Left lung (tissue), 10 donors: ENCODE measurements around the gene SLC45A2. TPM values are rescaled to one million over a fixed set of nuclear protein-coding genes. Genes with fewer than 3 reads are reported as not detected.

Experiments
- ATAC-seq: fragments of 200-7000 bp; cut with Tn5 transposase; one replicate; pipeline ENCODE4 v1.9.1; 2020; ENCODE audit warnings: moderate library complexity
- DNase-seq, 4 donors: peaks; one replicate each; pipeline ENCODE4 v3.0.0-alpha.2; 2013 to 2020
- H3K27ac ChIP-seq, 2 donors: fragments of 200-600 bp; sonication (generic) in 1 of 2; one replicate each; pipeline versions ENCODE4 v1.5.0 to v1.8.0; 2020 to 2021
- H3K27me3 ChIP-seq, 2 donors: fragments of 200-600 bp; sonication (generic) in 1 of 2; one replicate each; pipeline versions ENCODE4 v1.5.0 to v1.8.0; 2020 to 2021
- H3K36me3 ChIP-seq, 2 donors: fragments of 200-600 bp; sonication (generic) in 1 of 2; one replicate each; pipeline versions ENCODE4 v1.5.0 to v1.8.0; 2020 to 2021
- H3K4me1 ChIP-seq, 2 donors: fragments of 200-600 bp; one replicate each; pipeline ENCODE4 v1.8.0; 2021
- H3K4me3 ChIP-seq, 2 donors: fragments of 200-600 bp; sonication (generic) in 1 of 2; one replicate each; pipeline versions ENCODE4 v1.5.0 to v1.8.0; 2020 to 2021; ENCODE audit warnings: mild to moderate bottlenecking in 1 of 2
- H3K9me3 ChIP-seq, 2 donors: fragments of 200-600 bp; sonication (generic) in 1 of 2; one replicate each; pipeline versions ENCODE4 v1.5.0 to v1.8.0; 2020 to 2021
- intact Hi-C, 2 donors: fragments of 100-400 bp; cut with DNase I; formaldehyde crosslinking; loops; one replicate each; pipeline versions ENCODE4 v1.11.2 to v1.14.2; 2022
- polyA plus RNA-seq, 6 donors: library from polyadenylated mRNA; unstranded; fragments of 120-200 nt; gene quantifications; one replicate each; pipeline ENCODE4 v1.2.1, GENCODE V29; 2013; ENCODE audit not compliant: insufficient read length in 6 of 6
- total RNA-seq, 2 donors: library from RNA; stranded (reverse); fragmentation: NEBNext Ultra II Directional; extraction: Animal tissue kit (Norgen Biotek cat#: 25700); gene quantifications; one replicate each; pipeline ENCODE4 v1.2.1, GENCODE V29; 2021
- TF ChIP-seq, protein P1 (sequence below), 2 donors: fragments of 200-600 bp; sonication (generic) in 1 of 2; IDR thresholded peaks; one replicate each; pipeline versions ENCODE4 v1.5.0 to v1.8.0; 2021; ENCODE audit warnings: antibody characterized with exemption in 2 of 2
- donor health status: DM: no; HTN: yes; CAD: no.
- donor health status: DM: no; HTN: no; CAD: no.

The SLC45A2 gene
- total and polyA plus RNA-seq, 8 donors: 0.08 to 0.42 (median 0.12) TPM; not detected in 3

GRCh38 chr5:34016750-34017149 lies 32.3 kb upstream of the SLC45A2 start:
- no peak overlapping the region for H3K27ac ChIP-seq
- peaks cover 0 to 8% of the 10 kb centered on the region in 2 donors for H3K36me3 ChIP-seq
- ATAC-seq (no peak), DNase-seq (no peak)
- H3K4me3 ChIP-seq: no peak overlapping the region
- no peaks in the 10 kb centered on the region for H3K4me1 ChIP-seq
- TF ChIP-seq, protein P1, sequence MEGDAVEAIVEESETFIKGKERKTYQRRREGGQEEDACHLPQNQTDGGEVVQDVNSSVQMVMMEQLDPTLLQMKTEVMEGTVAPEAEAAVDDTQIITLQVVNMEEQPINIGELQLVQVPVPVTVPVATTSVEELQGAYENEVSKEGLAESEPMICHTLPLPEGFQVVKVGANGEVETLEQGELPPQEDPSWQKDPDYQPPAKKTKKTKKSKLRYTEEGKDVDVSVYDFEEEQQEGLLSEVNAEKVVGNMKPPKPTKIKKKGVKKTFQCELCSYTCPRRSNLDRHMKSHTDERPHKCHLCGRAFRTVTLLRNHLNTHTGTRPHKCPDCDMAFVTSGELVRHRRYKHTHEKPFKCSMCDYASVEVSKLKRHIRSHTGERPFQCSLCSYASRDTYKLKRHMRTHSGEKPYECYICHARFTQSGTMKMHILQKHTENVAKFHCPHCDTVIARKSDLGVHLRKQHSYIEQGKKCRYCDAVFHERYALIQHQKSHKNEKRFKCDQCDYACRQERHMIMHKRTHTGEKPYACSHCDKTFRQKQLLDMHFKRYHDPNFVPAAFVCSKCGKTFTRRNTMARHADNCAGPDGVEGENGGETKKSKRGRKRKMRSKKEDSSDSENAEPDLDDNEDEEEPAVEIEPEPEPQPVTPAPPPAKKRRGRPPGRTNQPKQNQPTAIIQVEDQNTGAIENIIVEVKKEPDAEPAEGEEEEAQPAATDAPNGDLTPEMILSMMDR (IDR thresholded peaks at IDR 0.05): no peak
- intact Hi-C loops: no loop called here
- H3K27me3 ChIP-seq: no peaks in the 10 kb centered on the region
- no peaks in the 10 kb centered on the region for H3K9me3 ChIP-seq

DNA sequence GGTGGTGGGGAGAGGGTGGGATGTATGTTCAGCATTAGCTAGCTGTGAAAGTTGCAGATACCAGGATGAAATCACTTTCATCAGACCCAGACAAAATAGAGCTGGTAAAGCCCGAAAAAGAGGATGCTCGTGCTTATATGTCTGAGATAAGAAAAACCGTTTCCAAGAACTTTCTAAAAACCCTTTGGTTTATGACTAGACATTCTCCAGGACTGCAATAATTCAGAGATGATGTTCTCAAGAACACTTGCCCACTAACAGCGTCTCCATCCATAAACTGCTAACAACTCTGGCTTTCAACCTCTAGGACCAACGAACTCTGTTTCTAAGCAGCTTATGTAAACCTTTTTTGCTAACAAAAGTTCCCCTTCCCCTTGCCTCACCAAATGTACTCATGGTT lies 31.7 kb upstream of the SLC45A2 start:
- intact Hi-C loops: no loop called here
- DNase-seq (no peak), ATAC-seq (no peak)
- no peaks in the 10 kb centered on the region for H3K9me3 ChIP-seq
- peaks cover 0 to 8% of the 10 kb centered on the region in 2 donors for H3K36me3 ChIP-seq
- H3K27ac ChIP-seq: no peak overlapping the region
- H3K4me1 ChIP-seq: no peaks in the 10 kb centered on the region
- no peaks in the 10 kb centered on the region for H3K27me3 ChIP-seq
- no peak overlapping the region for H3K4me3 ChIP-seq
- TF ChIP-seq, protein P1 (IDR thresholded peaks at IDR 0.05): no peak

DNA sequence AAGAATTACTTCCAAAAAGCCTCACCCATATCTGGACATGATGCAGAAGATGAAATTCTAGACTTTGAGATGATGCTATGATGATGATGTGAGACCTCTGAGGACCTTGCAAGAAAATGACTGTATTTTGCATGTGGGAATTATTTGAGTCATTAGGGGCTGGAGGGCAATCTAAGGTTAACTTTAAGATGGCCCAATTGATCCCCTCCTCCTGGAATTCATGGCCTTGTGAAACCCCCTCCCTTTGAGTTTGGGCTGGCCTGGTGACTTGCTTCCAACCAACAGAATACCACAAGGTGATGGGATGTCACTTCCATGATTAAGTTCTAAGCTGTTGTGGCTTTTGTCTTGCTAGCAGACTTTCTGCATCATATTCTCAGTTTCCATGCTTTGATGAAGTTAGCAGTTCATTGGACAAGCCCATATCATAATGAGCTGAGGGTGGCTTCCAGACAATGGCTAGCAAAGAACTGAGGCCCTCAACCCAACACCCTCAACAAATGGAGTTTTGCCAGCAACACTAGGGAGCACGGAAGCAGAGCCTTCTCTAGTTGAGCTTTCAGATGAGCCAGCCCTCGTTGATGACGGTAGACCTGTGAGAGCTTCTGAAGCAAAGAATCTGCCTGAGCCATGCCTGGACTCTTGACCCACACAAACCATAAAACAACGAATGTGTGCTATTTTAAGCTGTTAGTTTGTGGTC lies 30.8 kb upstream of the SLC45A2 start:
- H3K4me3 ChIP-seq: no peak overlapping the region
- peaks cover 0 to 4% of the 10 kb centered on the region in 2 donors for H3K36me3 ChIP-seq
- ATAC-seq: no peak
- DNase-seq: no peak
- intact Hi-C loops: no loop called here
- no peaks in the 10 kb centered on the region for H3K4me1 ChIP-seq
- no peaks in the 10 kb centered on the region for H3K27me3 ChIP-seq
- no peak overlapping the region for H3K27ac ChIP-seq
- no peaks in the 10 kb centered on the region for H3K9me3 ChIP-seq
- TF ChIP-seq, protein P1 (IDR thresholded peaks at IDR 0.05): no peak

- H3K9me3 ChIP-seq: no peaks in the 10 kb centered on the region
- no peak overlapping the region for H3K4me3 ChIP-seq
- ATAC-seq: no peak
- intact Hi-C loops: no loop called here
- H3K27ac ChIP-seq: no peak overlapping the region
- TF ChIP-seq, protein P1 (IDR thresholded peaks at IDR 0.05): no peak
- H3K27me3 ChIP-seq: no peaks in the 10 kb centered on the region
- no peak for DNase-seq
- no peaks in the 10 kb centered on the region for H3K36me3 ChIP-seq
- H3K4me1 ChIP-seq: no peaks in the 10 kb centered on the region
These were observed 30.1 kb upstream of the SLC45A2 start for GRCh38 chr5:34014626-34015025.

- H3K4me1 ChIP-seq: peaks cover 0 to 8% of the 10 kb centered on the region in 2 donors
- H3K36me3 ChIP-seq: no peaks in the 10 kb centered on the region
- H3K27ac ChIP-seq: no peak overlapping the region
- ATAC-seq (no peak), DNase-seq (no peak)
- TF ChIP-seq, protein P1 (IDR thresholded peaks at IDR 0.05): no peak
- no peaks in the 10 kb centered on the region for H3K27me3 ChIP-seq
- no peak overlapping the region for H3K4me3 ChIP-seq
- no peaks in the 10 kb centered on the region for H3K9me3 ChIP-seq
- intact Hi-C loops: no loop called here
These were observed 29.1 kb upstream of the SLC45A2 start for GRCh38 chr5:34013547-34013946.
